Heart right ventricle (tissue), 16 donors: ENCODE measurements around the gene MEI4. TPM values are rescaled to one million over a fixed set of nuclear protein-coding genes. Genes with fewer than 3 reads are reported as not detected.

Source experiments
- ATAC-seq, 8 donors: fragments of 200-7000 bp; cut with Tn5 transposase; one replicate each; pipeline ENCODE4 v1.9.1; 2020; ENCODE audit warnings: mild to moderate bottlenecking in 8 of 8, moderate library complexity in 8 of 8, moderate number of reproducible peaks in 1 of 8
- DNase-seq, 2 donors: peaks; one replicate each; pipeline ENCODE4 v3.0.0-alpha.2; 2020
- H3K27ac ChIP-seq, 10 donors: fragments of 200-600 bp; sonication (generic) in 2 of 10; one replicate each; pipeline versions ENCODE4 v1.5.0 to v1.8.0; 2020 to 2022; ENCODE audit warnings: mild to moderate bottlenecking in 3 of 10
- H3K27me3 ChIP-seq, 7 donors: fragments of 200-600 bp; one replicate each; pipeline ENCODE4 v1.8.0; 2021 to 2022; ENCODE audit warnings: mild to moderate bottlenecking in 2 of 7
- H3K36me3 ChIP-seq, 9 donors: fragments of 200-600 bp; sonication (generic) in 1 of 9; one replicate each; pipeline versions ENCODE4 v1.5.0 to v1.8.0; 2020 to 2022; ENCODE audit warnings: mild to moderate bottlenecking in 2 of 9
- H3K4me1 ChIP-seq, 9 donors: fragments of 200-600 bp; sonication (generic) in 1 of 9; one replicate each; pipeline versions ENCODE4 v1.5.0 to v1.8.0; 2020 to 2022; ENCODE audit warnings: mild to moderate bottlenecking in 4 of 9
- H3K4me3 ChIP-seq, 10 donors: fragments of 200-600 bp; sonication (generic) in 2 of 10; one replicate each; pipeline versions ENCODE4 v1.5.0 to v1.8.0; 2020 to 2022; ENCODE audit warnings: mild to moderate bottlenecking in 7 of 10, moderate library complexity in 2 of 10
- H3K9me3 ChIP-seq, 11 donors: fragments of 200-600 bp in 10 of 11; sonication (generic) in 2 of 11; one replicate each; pipeline versions ENCODE4 v1.5.0 to v1.8.0; 2013 to 2022; ENCODE audit warnings: mild to moderate bottlenecking in 2 of 11, control low read depth in 1 of 11, moderate library complexity in 1 of 11
- CTCF ChIP-seq, 9 donors: fragments of 200-600 bp; sonication (generic) in 2 of 9; IDR thresholded peaks; one replicate each; pipeline versions ENCODE4 v1.5.0 to v1.8.0; 2021 to 2022; ENCODE audit warnings: antibody characterized with exemption in 9 of 9, mild to moderate bottlenecking in 5 of 9, moderate library complexity in 1 of 9
- WGBS, 2 donors: extraction: QIAGEN DNeasy Blood & Tissue Kit; methylation state at CpG; one replicate each; pipeline ENCODE4 v1.1.7; 2013; ENCODE audit warnings: inconsistent platforms in 1 of 2; 5-methylcytosine and 5-hydroxymethylcytosine counted together
- intact Hi-C, 10 donors: fragments of 100-400 bp; cut with DNase I; formaldehyde crosslinking; loops; one replicate each; pipeline versions ENCODE4 v1.11.1 to v1.14.2; 2022
- polyA plus RNA-seq, 2 donors: library from polyadenylated mRNA; stranded (reverse); fragments of 200-250 nt; gene quantifications; one replicate each; pipeline ENCODE4 v1.2.3, GENCODE V29; 2013
- total RNA-seq, 10 donors: library from RNA; stranded (reverse); fragmentation: NEBNext Ultra II Directional in 3 of 10; extraction: Animal tissue kit (Norgen Biotek cat#: 25700) in 3 of 10; gene quantifications; one replicate each; pipeline versions ENCODE4 v1.2.1 to v1.2.4, GENCODE V29; 2021 to 2023
- donor health status: Arrhythmogenic right ventricular cardiomyopathy.
- donor health status: ischemic (EF 13 %, LVEDD 7.1; RV severe dilation, severe dysfunction).
- donor health status: healthy with polysubstance abuse.
- donor health status: DM: no; HTN: yes; CAD: no.
- donor health status: DM: no; HTN: no; CAD: no.
- donor health status: ischemic (EF 25% LVEDD 6.9; RV normal size, moderate dysfunction).
- donor health status: ischemic (EF 25% LVEDD 5.7; RV mildly dilated, moderate dysfunction).
- donor health status: healthy.
- donor health status: DM: yes; HTN: yes; CAD: no.
- donor health status: Ischemic cardiomyopathy.
- donor health status: ischemic (EF 35%, LVEDD 5.7; RV mildly dilated, moderate dysfunction).
- donor health status: nonischemic (EF 11% LVEDD 7.7; RV severe dilation, severe dysfunction).
- donor health status: DM: yes; HTN: yes; CAD: no.
- donor health status: PGD.
- donor health status: ischemic (EF 29% LVEDD 5.4; RV normal size, mild dysfunction).
- donor health status: nonischemic (EF 23%, LVEDD 6.1; RV moderate dilation, normal function).

The MEI4 gene
- total and polyA plus RNA-seq, 12 donors, result under 0.01 to 1.1 (median 0.49) TPM; not detected in 1

- DNase-seq, result no peak
- 37 to 54% methylated on average over 2 of the region's 2 CpGs for WGBS, 2 donors
- H3K27me3 ChIP-seq, result no peaks in the 10 kb centered on the region
- H3K9me3 ChIP-seq, result peaks cover 0 to 13% (median 0%) of the 10 kb centered on the region in 11 donors
- TF ChIP-seq CTCF (IDR thresholded peaks at IDR 0.05), result no peak
- H3K4me3 ChIP-seq, result no peak overlapping the region
- no peak overlapping the region for H3K27ac ChIP-seq
- intact Hi-C loops, result no loop called here
- no peaks in the 10 kb centered on the region for H3K4me1 ChIP-seq
- ATAC-seq, result no peak
- no peaks in the 10 kb centered on the region for H3K36me3 ChIP-seq
Observed at GRCh38 chr6:77879527-77879926, 226.7 kb downstream of the MEI4 start.

DNA sequence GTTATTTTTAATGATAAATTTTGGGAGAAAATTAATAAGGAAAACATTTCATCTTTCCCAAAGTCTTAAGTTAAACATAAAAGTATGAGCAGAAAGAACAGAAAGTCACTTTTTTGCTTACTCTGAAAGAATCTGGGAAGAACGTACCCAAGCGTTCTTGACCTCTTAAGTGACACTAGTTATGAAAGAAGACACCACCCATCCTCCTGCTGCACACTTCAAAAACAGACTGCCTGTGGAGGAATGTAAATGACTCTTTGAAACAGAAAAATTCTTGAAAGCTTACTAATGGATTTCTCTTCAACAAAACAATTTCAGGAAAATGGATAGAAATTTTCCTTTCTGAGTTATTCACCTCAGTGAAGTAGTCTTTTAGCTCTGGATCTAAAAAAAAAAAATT lies 227.7 kb downstream of the MEI4 start:
- TF ChIP-seq CTCF (IDR thresholded peaks at IDR 0.05), result no peak
- Histone ChIP-seq H3K36me3 (no peaks in the 10 kb centered on the region), H3K27me3 (no peaks in the 10 kb centered on the region), H3K4me3 (no peak overlapping the region), H3K27ac (no peak overlapping the region), H3K4me1 (no peaks in the 10 kb centered on the region), H3K9me3 (peaks cover 0 to 22% (median 0%) of the 10 kb centered on the region in 11 donors)
- WGBS, 2 donors, result 53% methylated on average over 2 of the region's 2 CpGs
- DNase-seq (no peak), ATAC-seq (no peak)
- intact Hi-C loops, result no loop called here

DNA sequence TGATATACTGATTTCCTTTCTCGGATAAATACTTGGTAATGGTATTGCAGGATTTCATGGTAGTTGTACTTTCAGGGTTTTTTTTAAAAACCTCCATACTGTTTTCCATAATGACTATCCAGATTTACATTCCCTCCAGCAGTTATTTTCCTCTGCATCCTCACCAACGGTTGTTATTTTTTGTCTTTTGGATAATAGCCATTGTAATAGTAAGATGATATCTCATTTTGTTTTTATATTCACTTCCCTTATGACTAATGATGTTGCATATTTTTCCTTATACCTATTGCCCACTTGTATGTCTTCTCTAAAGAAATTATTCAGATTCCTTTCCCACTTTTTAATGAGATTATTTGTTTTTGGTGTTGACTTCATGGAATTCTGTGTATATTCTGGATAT lies 231.0 kb downstream of the MEI4 start:
- Histone ChIP-seq H3K4me1 (no peaks in the 10 kb centered on the region), H3K4me3 (no peak overlapping the region), H3K27me3 (no peaks in the 10 kb centered on the region), H3K27ac (no peak overlapping the region), H3K9me3 (peaks cover 0 to 30% (median 6%) of the 10 kb centered on the region in 11 donors), H3K36me3 (no peaks in the 10 kb centered on the region)
- ATAC-seq (no peak), DNase-seq (no peak)
- no peak for TF ChIP-seq CTCF (IDR thresholded peaks at IDR 0.05)
- WGBS, 2 donors, result 68 to 79% methylated on average over 2 of the region's 2 CpGs
- intact Hi-C loops, result no loop called here

- no peaks in the 10 kb centered on the region for H3K36me3 ChIP-seq
- no peaks in the 10 kb centered on the region for H3K4me1 ChIP-seq
- intact Hi-C loops, result no loop called here
- no peak overlapping the region for H3K4me3 ChIP-seq
- no peaks in the 10 kb centered on the region for H3K27me3 ChIP-seq
- TF ChIP-seq CTCF (IDR thresholded peaks at IDR 0.05), result no peak
- ATAC-seq (no peak), DNase-seq (no peak)
- 79 to 80% methylated on average over 4 of the region's 4 CpGs for WGBS, 2 donors
- no peak overlapping the region for H3K27ac ChIP-seq
- peaks cover 0 to 51% (median 6%) of the 10 kb centered on the region in 11 donors for H3K9me3 ChIP-seq
Observed at GRCh38 chr6:77893391-77893790, 240.6 kb downstream of the MEI4 start.
